GM12878 (cell line): Measurements from ENCODE around the gene SRD5A1. TPM values are rescaled to one million over a fixed set of nuclear protein-coding genes. Genes with fewer than 3 reads are reported as not detected.
A peak's percentile ranks its signal among the peaks of the same experiment; 100 is the strongest.

Source experiments
- ATAC-seq: fragments of 200-7000 bp; cut with Tn5 transposase; 3 replicates; pipeline ENCODE4 v1.9.1; 2020; ENCODE audit warnings: mild to moderate bottlenecking, moderate library complexity
- BruUV-seq: library from RNA; stranded (reverse); fragments of 400-500 nt; replicated peaks from 2 replicates; lab custom pipeline; 2021; lab: Mats Ljungman, UMichigan
- CTCF ChIA-PET: fragments of 300-600 bp; sonication (Branson Sonifier 250); formaldehyde crosslinking; extraction: SDS; loops from one replicate; lab custom pipeline; 2021; ENCODE audit warnings: inconsistent platforms; lab: Yijun Ruan, JAX
- POLR2A ChIA-PET: fragments of 350-600 bp; formaldehyde crosslinking; extraction: SDS; loops from one replicate; lab custom pipeline; 2021; ENCODE audit warnings: inconsistent platforms; lab: Charles Lee
- RAD21 ChIA-PET: fragments of 300-600 bp; sonication (Branson Sonifier 250); formaldehyde crosslinking; loops from one replicate; lab custom pipeline; 2023; ENCODE audit warnings: antibody characterized with exemption; ENCODE audit not compliant: unreplicated experiment; lab: Charles Lee
- SMC1A ChIA-PET: fragments of 300-600 bp; sonication (Branson Sonifier 250); formaldehyde crosslinking; loops from one replicate; lab custom pipeline; 2023; ENCODE audit not compliant: unreplicated experiment, uncharacterized antibody; lab: Charles Lee
- DNase-seq: peaks from one replicate; pipeline ENCODE4 v3.0.0-alpha.2; 2011; ENCODE audit warnings: low read depth, low spot score
- FAIRE-seq: peaks from 3 replicates; lab custom pipeline; 2011; peaks lifted over from hg19 to GRCh38; lab: Jason Lieb, UNC
- H2AFZ ChIP-seq: 2 replicates; pipeline ENCODE4 v1.6.0; 2011; ENCODE audit warnings: low read depth, low read length, control low read depth; ENCODE audit not compliant: control insufficient read depth
- H3K27ac ChIP-seq: 2 replicates; pipeline ENCODE4 v1.5.1; 2011; ENCODE audit warnings: control low read depth; ENCODE audit not compliant: control insufficient read depth, insufficient read depth
- H3K27me3 ChIP-seq, 2 experiments: replicated peaks in 1 of 2; 2 replicates each; pipeline versions ENCODE4 v1.6.0 to v1.6.1; 2011; ENCODE audit warnings: low read length in 1 of 2; ENCODE audit not compliant: control insufficient read depth in 2 of 2, insufficient read depth in 2 of 2
- H3K36me3 ChIP-seq, 2 experiments: 2 replicates each; pipeline ENCODE4 v1.5.1; 2011; ENCODE audit warnings: low read length in 1 of 2; ENCODE audit not compliant: control insufficient read depth in 2 of 2, insufficient read depth in 2 of 2
- H3K4me1 ChIP-seq: 2 replicates; pipeline ENCODE4 v1.6.1; 2011; ENCODE audit warnings: mild to moderate bottlenecking, low read length, moderate library complexity, mixed read lengths; ENCODE audit not compliant: control insufficient read depth, insufficient read depth
- H3K4me2 ChIP-seq: 2 replicates; pipeline ENCODE4 v1.6.0; 2011; ENCODE audit warnings: control low read depth; ENCODE audit not compliant: control insufficient read depth, insufficient read depth
- H3K4me3 ChIP-seq: fragments of 200-600 bp; sonication (generic); 2 replicates; pipeline ENCODE4 v1.5.1; 2016
- H3K79me2 ChIP-seq: 2 replicates; pipeline ENCODE4 v1.6.0; 2011; ENCODE audit warnings: low read length; ENCODE audit not compliant: control insufficient read depth, insufficient read depth
- H3K9ac ChIP-seq: 2 replicates; pipeline ENCODE4 v1.8.0; 2011; ENCODE audit warnings: low read length, control low read depth, mixed read lengths; ENCODE audit not compliant: control insufficient read depth, insufficient read depth
- H3K9me3 ChIP-seq: replicated peaks from 3 replicates; pipeline ENCODE4 v1.5.1; 2011; ENCODE audit warnings: mild to moderate bottlenecking, low read length; ENCODE audit not compliant: control insufficient read depth, insufficient read depth
- H4K20me1 ChIP-seq: 2 replicates; pipeline ENCODE4 v1.6.0; 2011; ENCODE audit not compliant: control insufficient read depth, insufficient read depth
- BCL11A ChIP-seq: IDR thresholded peaks from 2 replicates; pipeline ENCODE4 v1.6.1; 2011; ENCODE audit warnings: low read depth, low read length
- CBX3 ChIP-seq: fragments of 200-600 bp; sonication (generic); IDR thresholded peaks from 2 replicates; pipeline ENCODE4 v1.6.1; 2016; ENCODE audit warnings: low read depth, borderline replicate concordance
- ETV6 ChIP-seq, 2 experiments: fragments of 450-650 bp in 1 of 2; IDR thresholded peaks in 1 of 2; conservative IDR thresholded peaks in 1 of 2; 2 replicates each; pipeline ENCODE4 v1.6.1; 2014; ENCODE audit warnings: antibody characterized with exemption in 1 of 2, borderline replicate concordance in 1 of 2, low read depth in 1 of 2, mild to moderate bottlenecking in 1 of 2, moderate library complexity in 1 of 2
- POLR2A ChIP-seq: IDR thresholded peaks from 2 replicates; pipeline ENCODE4 v1.6.1; 2011; ENCODE audit warnings: low read depth, mild to moderate bottlenecking, low read length
- POLR2AphosphoS5 ChIP-seq: IDR thresholded peaks from 2 replicates; pipeline ENCODE4 v1.6.1; 2011; ENCODE audit warnings: mild to moderate bottlenecking, low read length, inconsistent platforms
- RAD51 ChIP-seq: fragments of 450-650 bp; IDR thresholded peaks from 2 replicates; pipeline ENCODE4 v1.6.1; 2016; ENCODE audit warnings: moderate library complexity, mild to moderate bottlenecking, inconsistent platforms
- RB1 ChIP-seq: fragments of 450-650 bp; formaldehyde crosslinking; IDR thresholded peaks from 2 replicates; pipeline ENCODE4 v1.6.1; 2017; ENCODE audit warnings: mild to moderate bottlenecking, borderline replicate concordance
- SREBF1 ChIP-seq: IDR thresholded peaks from 2 replicates; pipeline ENCODE4 v1.6.1; 2012; ENCODE audit warnings: mild to moderate bottlenecking, low read length
- SRF ChIP-seq, 2 experiments: IDR thresholded peaks; 2 replicates each; pipeline ENCODE4 v1.6.1; 2011; ENCODE audit warnings: low read depth in 2 of 2, low read length in 2 of 2, mild to moderate bottlenecking in 1 of 2, moderate library complexity in 1 of 2
- TCF3 ChIP-seq: IDR thresholded peaks from 2 replicates; pipeline ENCODE4 v1.6.1; 2012; ENCODE audit warnings: low read depth, mild to moderate bottlenecking, low read length, borderline replicate concordance; ENCODE audit not compliant: insufficient read depth
- ZNF24 ChIP-seq: fragments of 450-650 bp; IDR thresholded peaks from 2 replicates; pipeline ENCODE4 v1.6.1; 2017; ENCODE audit warnings: antibody characterized with exemption, mild to moderate bottlenecking
- WGBS: methylation state at CpG from one replicate; pipeline ENCODE4 v1.1.6; 2016; ENCODE audit warnings: low lambda C conversion rate; ENCODE audit not compliant: insufficient replicate concordance, insufficient coverage; ENCODE audit errors: missing lambda C conversion rate; 5-methylcytosine and 5-hydroxymethylcytosine counted together
- in situ Hi-C: fragments of 300-500 bp; cut with MboI; formaldehyde crosslinking; loops from 9 replicates; pipeline ENCODE4 v1.14.3; 2018; ENCODE audit warnings: mixed read lengths
- intact Hi-C: fragments of 100-400 bp; cut with micrococcal nuclease; formaldehyde crosslinking; loops from one replicate; pipeline ENCODE4 v1.14.2; 2022; ENCODE audit not compliant: unreplicated experiment
- polyA plus RNA-seq, 11 experiments: library from polyadenylated mRNA; depleted of rRNA in 4 of 11; unstranded in 6 of 11; stranded (reverse) in 5 of 11; fragments of >200 nt; fragmentation: Nextera tagmentation in 4 of 11; fragmentation: Illumina TruSeq in 1 of 11; extraction: Ambion mirVana in 4 of 11; extraction: Trizol in 1 of 11; gene quantifications; 1 replicate in 1 of 11; 2 replicates in 10 of 11; pipeline versions ENCODE4 v1.2.1 to v1.2.3, GENCODE V29; 2011 to 2016; ENCODE audit warnings: inconsistent platforms in 2 of 11, missing spikeins in 2 of 11, low read depth in 1 of 11
- total RNA-seq, 4 experiments: library from RNA; depleted of rRNA in 3 of 4; stranded (reverse); fragments of >200 nt in 3 of 4; fragmentation: Illumina TruSeq in 1 of 4; extraction: Trizol in 1 of 4; gene quantifications; 2 replicates each; pipeline versions ENCODE4 v1.2.1 to v1.2.3, GENCODE V29; 2013 to 2021
- TF ChIP-seq, protein P1 (sequence below): fragments of 450-650 bp; IDR thresholded peaks from 2 replicates; pipeline ENCODE4 v1.6.1; 2017; ENCODE audit warnings: mild to moderate bottlenecking
- TF ChIP-seq, protein P2 (sequence below): IDR thresholded peaks from 2 replicates; pipeline ENCODE4 v1.6.1; 2011; ENCODE audit warnings: mild to moderate bottlenecking, low read depth, low read length, moderate library complexity; ENCODE audit not compliant: insufficient replicate concordance
- TF ChIP-seq, protein P3 (sequence below): IDR thresholded peaks from 2 replicates; pipeline ENCODE4 v1.6.1; 2011; ENCODE audit warnings: low read depth, low read length, improper control_type of control experiment, borderline replicate concordance

SRD5A1 gene
- total and polyA plus RNA-seq, 10 of the 15 experiments (the other 5 are each of a cell fraction or from before 2014, with no cell fraction given), result 0.76 to 20.1 (median 12.3) TPM

DNA sequence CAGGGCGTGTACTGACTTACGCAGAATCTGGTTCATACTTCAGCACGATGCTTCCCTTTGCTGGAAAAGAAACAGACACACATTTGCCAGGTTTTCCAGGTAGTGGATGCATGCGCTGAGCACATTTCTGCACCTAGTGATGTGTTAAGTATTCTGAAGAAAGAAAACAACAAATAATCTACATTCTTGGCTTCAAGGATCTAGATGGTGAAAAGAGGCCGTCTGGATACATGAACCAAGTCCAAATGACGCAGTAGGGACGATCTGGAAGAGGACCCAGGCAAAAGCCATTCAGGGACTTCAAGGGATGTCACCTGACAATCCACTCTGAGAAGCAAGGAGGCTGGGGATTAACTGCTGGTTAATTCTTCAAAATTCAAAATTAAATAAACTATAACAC, 30.8 kb upstream of the SRD5A1 start (continued):
- TF ChIP-seq, protein P1, sequence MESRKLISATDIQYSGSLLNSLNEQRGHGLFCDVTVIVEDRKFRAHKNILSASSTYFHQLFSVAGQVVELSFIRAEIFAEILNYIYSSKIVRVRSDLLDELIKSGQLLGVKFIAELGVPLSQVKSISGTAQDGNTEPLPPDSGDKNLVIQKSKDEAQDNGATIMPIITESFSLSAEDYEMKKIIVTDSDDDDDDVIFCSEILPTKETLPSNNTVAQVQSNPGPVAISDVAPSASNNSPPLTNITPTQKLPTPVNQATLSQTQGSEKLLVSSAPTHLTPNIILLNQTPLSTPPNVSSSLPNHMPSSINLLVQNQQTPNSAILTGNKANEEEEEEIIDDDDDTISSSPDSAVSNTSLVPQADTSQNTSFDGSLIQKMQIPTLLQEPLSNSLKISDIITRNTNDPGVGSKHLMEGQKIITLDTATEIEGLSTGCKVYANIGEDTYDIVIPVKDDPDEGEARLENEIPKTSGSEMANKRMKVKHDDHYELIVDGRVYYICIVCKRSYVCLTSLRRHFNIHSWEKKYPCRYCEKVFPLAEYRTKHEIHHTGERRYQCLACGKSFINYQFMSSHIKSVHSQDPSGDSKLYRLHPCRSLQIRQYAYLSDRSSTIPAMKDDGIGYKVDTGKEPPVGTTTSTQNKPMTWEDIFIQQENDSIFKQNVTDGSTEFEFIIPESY, result no peak
- no peak for TF ChIP-seq ZNF24

DNA sequence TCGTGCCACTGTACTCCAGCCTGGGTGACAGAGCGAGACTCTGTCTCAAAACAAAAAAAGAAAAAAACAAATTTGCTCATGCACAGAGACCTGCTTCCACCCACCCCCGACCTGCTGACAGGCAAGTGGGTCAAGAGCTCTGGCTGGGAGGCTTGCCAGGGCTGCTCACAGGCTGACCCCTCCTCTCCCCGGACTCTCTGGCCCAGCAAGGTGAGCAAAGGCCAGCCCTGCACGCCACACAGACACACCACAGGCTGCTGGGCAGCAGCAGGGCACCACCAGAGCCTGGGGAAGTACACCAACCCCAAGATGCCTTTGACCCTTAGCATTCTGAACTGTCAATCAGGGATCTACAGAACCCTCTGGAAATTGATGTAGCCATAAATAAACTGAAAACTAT, 29.6 kb upstream of the SRD5A1 start:
- SMC1A ChIA-PET, result no interaction called here
- Histone ChIP-seq H3K27me3 (no peaks in the 10 kb centered on the region), H3K79me2 (no peaks in the 10 kb centered on the region), H3K9me3 (no peaks in the 10 kb centered on the region), H3K4me3 (no peak overlapping the region), H2AFZ (no peak overlapping the region), H3K4me1 (no peaks in the 10 kb centered on the region), H3K27ac (no peak overlapping the region), H4K20me1 (no peaks in the 10 kb centered on the region), H3K9ac (no peak overlapping the region), H3K36me3 (peaks cover 36 to 47% of the 10 kb centered on the region in 2 experiments), H3K4me2 (no peak overlapping the region)
- DNase-seq (no peak), ATAC-seq (no peak), FAIRE-seq (no peak)
- BruUV-seq, result no TSS peak
- RAD21 ChIA-PET, result no interaction called here
- CTCF ChIA-PET, result no interaction called here
- TF ChIP-seq POLR2A (peak; percentile 51), SRF (IDR thresholded peaks at IDR 0.05; ENCODE audit: low read depth in 2 of 2, low read length in 2 of 2) (no peak), POLR2AphosphoS5 (no peak)
- POLR2A ChIA-PET, result no interaction called here
- intact Hi-C loops, result no loop called here
- in situ Hi-C loops, result no loop called here
- 95% methylated on average over 5 of the region's 5 CpGs for WGBS

DNA sequence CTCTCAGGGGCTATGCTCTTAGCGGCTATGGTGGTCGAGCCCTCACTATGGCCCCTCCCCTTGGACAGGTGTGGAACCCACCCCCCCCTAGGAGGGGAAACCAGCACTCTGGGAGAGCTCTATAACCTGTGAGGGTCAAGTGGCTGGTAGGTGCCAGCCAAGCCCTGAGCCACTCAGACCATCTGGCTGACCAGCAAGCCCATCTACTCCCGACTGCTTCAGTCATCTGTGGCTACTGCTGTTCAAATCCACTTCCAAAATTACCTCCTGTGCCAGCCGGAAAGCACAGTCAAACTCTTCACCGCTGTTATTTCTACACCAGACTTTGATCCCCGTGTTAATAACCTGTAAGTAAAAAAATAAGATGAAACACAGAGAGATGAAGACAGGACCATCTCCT, 28.9 kb upstream of the SRD5A1 start:
- FAIRE-seq, result no peak
- BruUV-seq, result no TSS peak
- ChIA-PET SMC1A (no interaction called here), POLR2A (no interaction called here), CTCF (no interaction called here), RAD21 (no interaction called here)
- H3K9me3 ChIP-seq, result no peaks in the 10 kb centered on the region
- H3K36me3 ChIP-seq, result peaks cover 37 to 49% of the 10 kb centered on the region in 2 experiments
- no peaks in the 10 kb centered on the region for H3K4me1 ChIP-seq
- H3K79me2 ChIP-seq, result no peaks in the 10 kb centered on the region
- no peak for DNase-seq
- in situ Hi-C loops, result no loop called here
- no peak overlapping the region for H3K27ac ChIP-seq
- no peak overlapping the region for H2AFZ ChIP-seq
- H3K4me3 ChIP-seq, result no peak overlapping the region
- no peaks in the 10 kb centered on the region for H4K20me1 ChIP-seq
- WGBS, result 97% methylated on average over 6 of the region's 6 CpGs
- no peaks in the 10 kb centered on the region for H3K27me3 ChIP-seq
- H3K9ac ChIP-seq, result no peak overlapping the region
- intact Hi-C loops, result no loop called here
- H3K4me2 ChIP-seq, result no peak overlapping the region
- ATAC-seq, result no peak
- no peak for TF ChIP-seq RAD51
- no peak for TF ChIP-seq TCF3
- TF ChIP-seq BCL11A, result no peak
- TF ChIP-seq CBX3, result no peak
- TF ChIP-seq SREBF1, result no peak
- TF ChIP-seq, protein P2, sequence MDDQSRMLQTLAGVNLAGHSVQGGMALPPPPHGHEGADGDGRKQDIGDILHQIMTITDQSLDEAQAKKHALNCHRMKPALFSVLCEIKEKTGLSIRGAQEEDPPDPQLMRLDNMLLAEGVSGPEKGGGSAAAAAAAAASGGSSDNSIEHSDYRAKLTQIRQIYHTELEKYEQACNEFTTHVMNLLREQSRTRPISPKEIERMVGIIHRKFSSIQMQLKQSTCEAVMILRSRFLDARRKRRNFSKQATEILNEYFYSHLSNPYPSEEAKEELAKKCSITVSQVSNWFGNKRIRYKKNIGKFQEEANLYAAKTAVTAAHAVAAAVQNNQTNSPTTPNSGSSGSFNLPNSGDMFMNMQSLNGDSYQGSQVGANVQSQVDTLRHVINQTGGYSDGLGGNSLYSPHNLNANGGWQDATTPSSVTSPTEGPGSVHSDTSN, result no peak
- no peak for TF ChIP-seq RB1
- TF ChIP-seq, protein P3, sequence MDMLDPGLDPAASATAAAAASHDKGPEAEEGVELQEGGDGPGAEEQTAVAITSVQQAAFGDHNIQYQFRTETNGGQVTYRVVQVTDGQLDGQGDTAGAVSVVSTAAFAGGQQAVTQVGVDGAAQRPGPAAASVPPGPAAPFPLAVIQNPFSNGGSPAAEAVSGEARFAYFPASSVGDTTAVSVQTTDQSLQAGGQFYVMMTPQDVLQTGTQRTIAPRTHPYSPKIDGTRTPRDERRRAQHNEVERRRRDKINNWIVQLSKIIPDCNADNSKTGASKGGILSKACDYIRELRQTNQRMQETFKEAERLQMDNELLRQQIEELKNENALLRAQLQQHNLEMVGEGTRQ, result no peak
- no peak for TF ChIP-seq POLR2A
- no peak for TF ChIP-seq ETV6 (conservative IDR thresholded peaks at IDR 0.05 in 1 of 2, IDR thresholded peaks at IDR 0.05 in 1 of 2; ENCODE audit: borderline replicate concordance in 1 of 2, low read depth in 1 of 2)
